GM12873 (cell line): ENCODE data around the gene CASP10.

ENCODE experiments used
- CTCF ChIP-seq: IDR thresholded peaks from 2 replicates; pipeline ENCODE4 v1.5.1; 2012; ENCODE audit warnings: low read depth, mild to moderate bottlenecking, moderate library complexity, low read length, control low read depth; ENCODE audit not compliant: insufficient read depth; ENCODE audit errors: missing control alignments

Gene CASP10

GRCh38 chr2:201205515-201205849 is 22.5 kb downstream of the CASP10 start:
- no peak for TF ChIP-seq CTCF

GRCh38 chr2:201208563-201209252 is 25.8 kb downstream of the CASP10 start:
- TF ChIP-seq CTCF: no peak

- TF ChIP-seq CTCF: no peak
These were observed 33.0 kb downstream of the CASP10 start for GRCh38 chr2:201215963-201216362.

- no peak for TF ChIP-seq CTCF
These were observed 34.0 kb downstream of the CASP10 start for GRCh38 chr2:201216918-201217317.

GRCh38 chr2:201218780-201219179 is 35.8 kb downstream of the CASP10 start:
- no peak for TF ChIP-seq CTCF

DNA sequence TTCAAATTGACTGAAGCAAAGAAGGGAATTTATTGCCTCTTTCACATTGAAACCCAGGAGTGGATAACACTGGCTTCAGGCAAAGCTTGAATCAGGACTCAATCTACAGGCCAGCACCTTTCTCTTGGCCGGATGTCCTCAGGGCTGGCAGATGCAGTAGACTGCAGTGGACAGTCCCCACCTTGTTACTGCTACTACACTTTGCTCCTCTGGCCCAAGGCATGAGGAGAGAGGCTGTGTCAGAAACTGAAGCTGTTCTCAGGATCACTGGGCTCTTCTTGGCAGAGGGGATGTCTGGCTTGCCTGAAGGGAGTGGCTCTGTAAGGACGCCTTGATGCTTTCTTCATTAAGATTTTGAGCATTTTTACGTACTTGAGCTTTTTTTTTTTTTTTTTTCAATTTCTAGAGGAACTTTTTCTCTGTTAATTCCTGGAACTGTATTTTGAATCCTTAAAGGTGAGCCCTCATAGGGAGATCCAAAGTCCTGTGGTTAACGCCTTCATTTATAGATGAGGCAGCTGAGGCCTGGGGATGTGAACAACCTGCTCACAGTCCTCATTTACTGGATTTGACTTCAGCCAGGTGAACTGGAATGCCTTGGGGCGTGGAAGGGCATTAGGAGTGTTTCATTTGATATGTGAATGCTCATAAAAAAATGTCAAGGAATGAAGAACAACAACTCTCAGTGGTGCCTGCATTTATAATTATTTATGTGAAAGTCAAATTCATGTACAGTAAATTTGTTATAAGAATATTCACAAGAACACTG is 36.6 kb downstream of the CASP10 start:
- TF ChIP-seq CTCF: no peak

DNA sequence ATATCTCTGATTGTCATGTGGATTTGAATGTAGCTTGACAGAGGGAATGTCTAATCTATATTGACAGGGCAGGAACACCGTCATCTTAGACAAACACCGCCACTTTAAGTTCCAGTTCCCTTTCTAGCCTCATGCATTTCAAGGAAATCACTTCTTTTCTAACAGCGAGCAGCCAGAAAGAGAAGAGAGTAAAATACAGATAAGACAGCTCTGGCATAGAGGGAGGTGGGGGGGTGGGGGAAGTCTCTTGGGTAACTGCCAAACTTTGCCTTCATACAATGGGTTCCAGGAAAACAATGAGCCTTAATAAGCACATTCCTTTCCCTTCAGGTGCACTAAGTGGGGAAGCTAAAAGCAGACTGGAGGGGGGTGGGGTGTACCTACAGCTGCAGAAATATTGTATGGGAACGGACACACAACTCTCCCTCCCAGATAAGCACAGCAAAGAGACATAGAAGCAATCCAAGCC is 37.2 kb downstream of the CASP10 start:
- no peak for TF ChIP-seq CTCF
